Measurements from ENCODE around the gene SMIM3. TPM values are rescaled to one million over a fixed set of nuclear protein-coding genes. Genes with fewer than 3 reads are reported as not detected.

SMIM3 gene
- total and polyA plus RNA-seq, 2 of the 4 experiments (the other 2 are of a cell fraction) = 37.5 to 53.4 TPM

DNA sequence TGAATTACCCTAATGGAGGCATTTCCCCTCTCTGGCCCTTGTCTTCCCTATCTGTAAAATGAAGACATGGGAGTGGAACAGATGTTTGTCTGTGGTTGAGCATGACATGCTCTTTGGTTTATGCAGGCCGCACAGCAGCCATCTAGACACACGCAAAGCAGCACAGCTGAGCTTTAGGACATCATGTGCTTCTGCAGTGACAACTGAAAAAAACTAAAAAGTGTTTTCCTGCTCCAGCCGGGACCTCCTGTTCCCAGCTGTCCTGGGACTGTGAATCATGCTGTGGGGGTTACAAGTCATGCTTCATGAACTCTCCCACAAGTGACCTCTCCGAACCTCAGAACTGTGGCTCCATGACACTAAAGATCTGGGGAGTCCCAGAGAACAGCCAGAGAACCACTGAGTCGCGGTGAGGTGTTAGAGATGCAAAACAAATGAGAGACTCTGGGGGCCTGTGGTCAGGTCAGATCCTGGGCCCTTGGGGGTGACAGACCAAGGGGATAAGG is 1.7 kb downstream of the SMIM3 start:
- Histone ChIP-seq H3K4me1 (ENCODE audit: control insufficient read depth, insufficient read depth, low read length) (peaks cover 29% of the 10 kb centered on the region), H4K91ac (ENCODE audit: insufficient read depth, low read depth, low read length) (peak overlapping the region; percentile 48), H3K27me3 (ENCODE audit: control insufficient read depth, insufficient read depth, low read length) (no peaks in the 10 kb centered on the region), H3K9me3 (ENCODE audit: control insufficient read depth, insufficient read depth, low read length) (no peaks in the 10 kb centered on the region), H4K5ac (ENCODE audit: low read depth, low read length) (peak overlapping the region; percentile 34), H3K4ac (ENCODE audit: low read depth, low read length) (peak overlapping the region; percentile 92), H3K9ac (ENCODE audit: low read depth, low read length) (peak overlapping the region; percentile 89), H3K36me3 (ENCODE audit: control insufficient read depth, insufficient read depth, low read length) (no peaks in the 10 kb centered on the region), H3K27ac (ENCODE audit: insufficient read depth, low read length) (peak overlapping the region; percentile 88), H2BK120ac (ENCODE audit: low read depth, low read length) (peak overlapping the region; percentile 88), H3K4me2 (ENCODE audit: low read depth, low read length) (peak overlapping the region; percentile 98), H2BK5ac (ENCODE audit: low read depth, low read length, poor library complexity, severe bottlenecking) (peak overlapping the region; percentile 98), H3K14ac (replicated peaks; ENCODE audit: low read depth, low read length) (peak overlapping the region; percentile 72), H3K4me3 (ENCODE audit: insufficient read depth, low read depth, low read length) (peak overlapping the region; percentile 79), H3K18ac (ENCODE audit: low read depth, low read length) (peak overlapping the region; percentile 44; the same call in 1 of the 2 replicates), H2BK15ac (ENCODE audit: low read depth, low read length) (peak overlapping the region; percentile 63; the same call in 2 of the 3 replicates), H3K9me1 (ENCODE audit: insufficient read depth, low read length) (peaks cover 32% of the 10 kb centered on the region), H4K20me1 (ENCODE audit: insufficient read depth, low read length) (no peaks in the 10 kb centered on the region; the same call in 1 of the 2 replicates), H2AK5ac (ENCODE audit: low read depth, low read length) (peak overlapping the region; percentile 88), H3K56ac (ENCODE audit: extremely low read depth, insufficient read depth, low read length) (peak overlapping the region; percentile 40; the same call in 1 of the 2 replicates), H2BK20ac (ENCODE audit: low read depth, low read length) (peak overlapping the region; percentile 83), H4K8ac (ENCODE audit: low read depth in 2 of 2, low read length in 2 of 2) (peak overlapping the region; percentile 45 to 67; a peak in 3 of 4 replicates), H3K23ac (ENCODE audit: low read depth, low read length) (peak overlapping the region; percentile 81), H3K79me1 (ENCODE audit: low read depth in 1 of 2, low read length in 2 of 2) (peaks cover 10 to 70% of the 10 kb centered on the region in 2 experiments; a peak in 3 of 4 replicates), H2AFZ (replicated peaks; ENCODE audit: low read length, poor library complexity) (peak overlapping the region; percentile 35), H2AK9ac (replicated peaks; ENCODE audit: low read depth, low read length, poor library complexity) (peak overlapping the region; percentile 88)
- intact Hi-C loops (cut with micrococcal nuclease) = loop anchor here (2.0 to 5.0 kb wide), 2 partner anchors 21 to 218 kb away; partner anchors contain the start of gene DCTN4
- 25% methylated on average over 5 of the region's 6 CpGs; no CpG with 5 or more reads in 1 of the 2 experiments for WGBS, 2 experiments (ENCODE audit: extremely low coverage in 2 of 2, insufficient read length in 1 of 2)
- BruUV-seq (replicated peaks) = no TSS peak
- CTCF ChIA-PET = no interaction called here
- POLR2A ChIA-PET (ENCODE audit: unreplicated experiment) = interaction anchor here (2.6 kb wide), 1 partner anchor 22 kb away, joined by 9 read pairs; the partner anchor contains the start of gene DCTN4
- DNase-seq (peak; percentile 79), ATAC-seq (ENCODE audit: low read depth) (no peak)
- in situ Hi-C loops (cut with MboI; ENCODE audit: low sequenced_read_pairs) = no loop called here
- dilution Hi-C loops (cut with HindIII; ENCODE audit: low sequenced_read_pairs, unreplicated experiment) = no loop called here
- peak; percentile 4; the same call in 1 of the 2 replicates for TF ChIP-seq FOS (IDR thresholded peaks at IDR 0.05; ENCODE audit: low read depth, low read length)
- TF ChIP-seq CEBPB (IDR thresholded peaks at IDR 0.05; ENCODE audit: low read depth, low read length) = no peak
- no peak for TF ChIP-seq RFX5 (IDR thresholded peaks at IDR 0.05; ENCODE audit: low read depth, low read length)
- no peak for TF ChIP-seq MAFK (IDR thresholded peaks at IDR 0.05; ENCODE audit: low read depth, low read length)
- TF ChIP-seq NFE2L2 (IDR thresholded peaks at IDR 0.05; ENCODE audit: low read depth, low read length) = no peak
- TF ChIP-seq, protein P1, sequence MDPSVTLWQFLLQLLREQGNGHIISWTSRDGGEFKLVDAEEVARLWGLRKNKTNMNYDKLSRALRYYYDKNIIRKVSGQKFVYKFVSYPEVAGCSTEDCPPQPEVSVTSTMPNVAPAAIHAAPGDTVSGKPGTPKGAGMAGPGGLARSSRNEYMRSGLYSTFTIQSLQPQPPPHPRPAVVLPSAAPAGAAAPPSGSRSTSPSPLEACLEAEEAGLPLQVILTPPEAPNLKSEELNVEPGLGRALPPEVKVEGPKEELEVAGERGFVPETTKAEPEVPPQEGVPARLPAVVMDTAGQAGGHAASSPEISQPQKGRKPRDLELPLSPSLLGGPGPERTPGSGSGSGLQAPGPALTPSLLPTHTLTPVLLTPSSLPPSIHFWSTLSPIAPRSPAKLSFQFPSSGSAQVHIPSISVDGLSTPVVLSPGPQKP (IDR thresholded peaks at IDR 0.05; ENCODE audit: borderline replicate concordance, low read depth, low read length) = no peak
- TF ChIP-seq, protein P2, sequence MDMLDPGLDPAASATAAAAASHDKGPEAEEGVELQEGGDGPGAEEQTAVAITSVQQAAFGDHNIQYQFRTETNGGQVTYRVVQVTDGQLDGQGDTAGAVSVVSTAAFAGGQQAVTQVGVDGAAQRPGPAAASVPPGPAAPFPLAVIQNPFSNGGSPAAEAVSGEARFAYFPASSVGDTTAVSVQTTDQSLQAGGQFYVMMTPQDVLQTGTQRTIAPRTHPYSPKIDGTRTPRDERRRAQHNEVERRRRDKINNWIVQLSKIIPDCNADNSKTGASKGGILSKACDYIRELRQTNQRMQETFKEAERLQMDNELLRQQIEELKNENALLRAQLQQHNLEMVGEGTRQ (IDR thresholded peaks at IDR 0.05; ENCODE audit: low read depth, low read length) = peak; percentile 25; the same call in 1 of the 2 replicates
- TF ChIP-seq RCOR1 (IDR thresholded peaks at IDR 0.05; ENCODE audit: insufficient replicate concordance, low read length) = peak; percentile 75
- no peak for TF ChIP-seq POLR2A (IDR thresholded peaks at IDR 0.05; ENCODE audit: low read depth, low read length)
- 0 out of 2 replicates have a peak, but pooled peaks have one; percentile 68 for TF ChIP-seq MXI1 (IDR thresholded peaks at IDR 0.05; ENCODE audit: borderline replicate concordance, low read depth, low read length)
- peak; percentile 25; the same call in 1 of the 2 replicates for TF ChIP-seq BHLHE40 (IDR thresholded peaks at IDR 0.05; ENCODE audit: low read depth, low read length)
- no peak for TF ChIP-seq RAD21 (IDR thresholded peaks at IDR 0.05; ENCODE audit: low read length)
- TF ChIP-seq, protein P3, sequence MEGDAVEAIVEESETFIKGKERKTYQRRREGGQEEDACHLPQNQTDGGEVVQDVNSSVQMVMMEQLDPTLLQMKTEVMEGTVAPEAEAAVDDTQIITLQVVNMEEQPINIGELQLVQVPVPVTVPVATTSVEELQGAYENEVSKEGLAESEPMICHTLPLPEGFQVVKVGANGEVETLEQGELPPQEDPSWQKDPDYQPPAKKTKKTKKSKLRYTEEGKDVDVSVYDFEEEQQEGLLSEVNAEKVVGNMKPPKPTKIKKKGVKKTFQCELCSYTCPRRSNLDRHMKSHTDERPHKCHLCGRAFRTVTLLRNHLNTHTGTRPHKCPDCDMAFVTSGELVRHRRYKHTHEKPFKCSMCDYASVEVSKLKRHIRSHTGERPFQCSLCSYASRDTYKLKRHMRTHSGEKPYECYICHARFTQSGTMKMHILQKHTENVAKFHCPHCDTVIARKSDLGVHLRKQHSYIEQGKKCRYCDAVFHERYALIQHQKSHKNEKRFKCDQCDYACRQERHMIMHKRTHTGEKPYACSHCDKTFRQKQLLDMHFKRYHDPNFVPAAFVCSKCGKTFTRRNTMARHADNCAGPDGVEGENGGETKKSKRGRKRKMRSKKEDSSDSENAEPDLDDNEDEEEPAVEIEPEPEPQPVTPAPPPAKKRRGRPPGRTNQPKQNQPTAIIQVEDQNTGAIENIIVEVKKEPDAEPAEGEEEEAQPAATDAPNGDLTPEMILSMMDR (conservative IDR thresholded peaks at IDR 0.05; ENCODE audit: low read depth, low read length) = no peak
- TF ChIP-seq CHD1 (IDR thresholded peaks at IDR 0.05; ENCODE audit: low read depth, low read length) = no peak
- 0 out of 2 replicates have a peak, but pooled peaks have one; percentile 13 for TF ChIP-seq MAZ (IDR thresholded peaks at IDR 0.05; ENCODE audit: borderline replicate concordance, low read depth, low read length)

Data from IMR-90 (cell line).